Transverse colon (tissue), 4 donors: ENCODE results near the gene AHDC1. TPM values are rescaled to one million over a fixed set of nuclear protein-coding genes. Genes with fewer than 3 reads are reported as not detected.

Source experiments
- DNase-seq: peaks from one replicate; pipeline ENCODE4 v3.0.0-alpha.2; 2019
- H3K27ac ChIP-seq, 4 donors: fragments of 200-600 bp; sonication (generic); 2 replicates each; pipeline ENCODE4 v1.5.1; 2016 to 2018; ENCODE audit warnings: inconsistent platforms in 4 of 4
- H3K27me3 ChIP-seq: fragments of 200-600 bp; sonication (generic); 2 replicates; pipeline ENCODE4 v1.5.1; 2017; ENCODE audit warnings: inconsistent platforms
- H3K36me3 ChIP-seq, 4 donors: fragments of 200-600 bp; sonication (generic); 2 replicates each; pipeline ENCODE4 v1.5.1; 2017 to 2019; ENCODE audit warnings: inconsistent platforms in 4 of 4
- H3K4me1 ChIP-seq, 4 donors: fragments of 200-600 bp; sonication (generic); 2 replicates each; pipeline ENCODE4 v1.5.1; 2017 to 2020; ENCODE audit warnings: inconsistent platforms in 4 of 4
- H3K4me3 ChIP-seq, 4 donors: fragments of 200-600 bp; sonication (generic); 1 replicate in 1 of 4; 2 replicates in 3 of 4; pipeline versions ENCODE4 v1.5.1 to v1.6.1; 2017 to 2019; ENCODE audit warnings: inconsistent platforms in 4 of 4
- H3K9me3 ChIP-seq, 2 donors: fragments of 200-600 bp; sonication (generic); 2 replicates each; pipeline ENCODE4 v1.5.1; 2017 to 2019; ENCODE audit warnings: inconsistent platforms in 2 of 2
- CTCF ChIP-seq, 5 experiments: fragments of 200-600 bp in 3 of 5; fragments of 450-650 bp in 2 of 5; sonication (generic) in 3 of 5; IDR thresholded peaks; 1 replicate in 2 of 5; 2 replicates in 3 of 5; pipeline ENCODE4 v1.5.1; 2016 to 2017; ENCODE audit warnings: antibody characterized with exemption in 5 of 5, inconsistent platforms in 3 of 5, mild to moderate bottlenecking in 2 of 5, moderate library complexity in 1 of 5
- EP300 ChIP-seq: sonication (generic); formaldehyde crosslinking; IDR thresholded peaks from one replicate; pipeline ENCODE4 v1.6.1; 2017; ENCODE audit warnings: antibody characterized with exemption, low read depth
- POLR2A ChIP-seq: fragments of 450-650 bp; IDR thresholded peaks from one replicate; pipeline ENCODE4 v1.6.1; 2016; ENCODE audit warnings: antibody characterized with exemption, mild to moderate bottlenecking, moderate library complexity
- POLR2AphosphoS5 ChIP-seq, 3 donors: sonication (generic); formaldehyde crosslinking; IDR thresholded peaks; one replicate each; pipeline ENCODE4 v1.6.1; 2016; ENCODE audit warnings: antibody characterized with exemption in 3 of 3
- WGBS, 2 donors: methylation state at CpG; one replicate each; pipeline ENCODE4 v1.1.5; 2018; ENCODE audit warnings: low coverage in 1 of 2; 5-methylcytosine and 5-hydroxymethylcytosine counted together
- in situ Hi-C, 4 donors: fragments of 200-750 bp; cut with MboI; loops; one replicate each; pipeline versions ENCODE4 v1.15.0 to v1.15.1; 2017; ENCODE audit warnings: low sequenced_read_pairs in 3 of 4, low pct_ligation_motif_present in 1 of 4, low pct_unique_long_range_greater_than_20kb in 1 of 4
- intact Hi-C: fragments of 100-400 bp; cut with DNase I; formaldehyde crosslinking; loops from one replicate; pipeline ENCODE4 v1.15.1; 2023; ENCODE audit warnings: low total_unique reads
- total RNA-seq, 4 donors: library from RNA; depleted of rRNA; stranded (reverse); fragments of >200 nt; gene quantifications; one replicate each; pipeline ENCODE4 v1.1.0, GENCODE V29; 2016

AHDC1 gene
- total RNA-seq, 4 donors from 2014 or later = 11.7 to 34.4 (median 21.3) TPM

GRCh38 chr1:27520651-27521050, 83.3 kb downstream of the AHDC1 start:
- 36 to 40% methylated on average over 1 to 4 of the region's 4 CpGs for WGBS, 2 donors
- in situ Hi-C loops (no loop called here), intact Hi-C loops (no loop called here)
- DNase-seq = no peak
- Histone ChIP-seq H3K4me1 (peaks cover 49 to 87% (median 71%) of the 10 kb centered on the region in 4 donors), H3K9me3 (no peaks in the 10 kb centered on the region), H3K36me3 (no peaks in the 10 kb centered on the region), H3K4me3 (no peak overlapping the region), H3K27ac (peak overlapping the region; percentile 41 to 91 (median 69)), H3K27me3 (no peaks in the 10 kb centered on the region)
- TF ChIP-seq CTCF (IDR thresholded peaks at IDR 0.05) (no peak), POLR2AphosphoS5 (IDR thresholded peaks at IDR 0.05) (peak in 1 of 3 donors; percentile 8)

GRCh38 chr1:27519331-27520258, 84.3 kb downstream of the AHDC1 start:
- no peaks in the 10 kb centered on the region for H3K27me3 ChIP-seq
- no peak overlapping the region for H3K4me3 ChIP-seq
- H3K9me3 ChIP-seq = no peaks in the 10 kb centered on the region
- intact Hi-C loops (loop anchor here (5.0 kb wide), 1 partner anchor 1222 kb away; no protein-coding TSS in a partner anchor), in situ Hi-C loops (no loop called here)
- peak overlapping the region; percentile 80 to 91 (median 84) for H3K27ac ChIP-seq
- peaks cover 45 to 76% (median 62%) of the 10 kb centered on the region in 4 donors for H3K4me1 ChIP-seq
- DNase-seq = peak; percentile 36
- H3K36me3 ChIP-seq = no peaks in the 10 kb centered on the region
- WGBS, 2 donors = 61 to 90% methylated on average over 4 to 16 of the region's 24 CpGs
- no peak for TF ChIP-seq CTCF (IDR thresholded peaks at IDR 0.05)
- TF ChIP-seq POLR2A = no peak
- TF ChIP-seq POLR2AphosphoS5 (IDR thresholded peaks at IDR 0.05) = no peak
- no peak for TF ChIP-seq EP300

GRCh38 chr1:27518808-27519207, 85.1 kb downstream of the AHDC1 start:
- H3K27ac ChIP-seq = peak overlapping the region; percentile 80 to 91 (median 84)
- in situ Hi-C loops = no loop called here
- H3K9me3 ChIP-seq = no peaks in the 10 kb centered on the region
- no peak for DNase-seq
- H3K27me3 ChIP-seq = no peaks in the 10 kb centered on the region
- H3K4me3 ChIP-seq = no peak overlapping the region
- peaks cover 45 to 73% (median 60%) of the 10 kb centered on the region in 4 donors for H3K4me1 ChIP-seq
- 85 to 87% methylated on average over 4 to 7 of the region's 7 CpGs for WGBS, 2 donors
- no peak for TF ChIP-seq POLR2A
- TF ChIP-seq EP300 = no peak
- TF ChIP-seq CTCF (IDR thresholded peaks at IDR 0.05) = no peak
- H3K36me3 ChIP-seq = no peaks in the 10 kb centered on the region
- intact Hi-C loops = loop anchor here (5.0 kb wide), 1 partner anchor 1222 kb away; no protein-coding TSS in a partner anchor

GRCh38 chr1:27517907-27518718, 85.8 kb downstream of the AHDC1 start:
- Histone ChIP-seq H3K27ac (peak overlapping the region; percentile 80 to 91 (median 84)), H3K27me3 (no peaks in the 10 kb centered on the region), H3K36me3 (no peaks in the 10 kb centered on the region), H3K4me1 (peaks cover 39 to 72% (median 53%) of the 10 kb centered on the region in 4 donors), H3K9me3 (no peaks in the 10 kb centered on the region), H3K4me3 (no peak overlapping the region)
- intact Hi-C loops (loop anchor here (5.0 kb wide), 1 partner anchor 1221 kb away; no protein-coding TSS in a partner anchor), in situ Hi-C loops (no loop called here)
- peak; percentile 90 for DNase-seq
- TF ChIP-seq EP300 = no peak
- peak; percentile 50 to 77 (median 74) for TF ChIP-seq POLR2AphosphoS5 (IDR thresholded peaks at IDR 0.05)
- TF ChIP-seq POLR2A = peak; percentile 63
- WGBS, 2 donors = 50 to 55% methylated on average over 11 to 21 of the region's 21 CpGs
